Liver (tissue), 9 donors: Measurements from ENCODE around the gene TMEM255B. TPM values are rescaled to one million over a fixed set of nuclear protein-coding genes. Genes with fewer than 3 reads are reported as not detected.
A peak's percentile ranks its signal among the peaks of the same experiment; 100 is the strongest.

ENCODE experiments used
- DNase-seq: peaks from one replicate; pipeline ENCODE4 v3.0.0-alpha.2; 2017; ENCODE audit warnings: low spot score
- H3K27ac ChIP-seq, 2 donors: one replicate each; pipeline ENCODE4 v1.7.0; 2013; ENCODE audit warnings: inconsistent platforms in 2 of 2, low read length in 2 of 2, control low read depth in 1 of 2, low read depth in 1 of 2, mild to moderate bottlenecking in 1 of 2
- H3K27me3 ChIP-seq, 4 donors: one replicate each; pipeline versions ENCODE4 v1.6.1 to v1.7.0; 2013; ENCODE audit warnings: low read length in 3 of 4, inconsistent platforms in 1 of 4, mild to moderate bottlenecking in 1 of 4, moderate library complexity in 1 of 4; ENCODE audit not compliant: control insufficient read depth in 4 of 4, insufficient read depth in 4 of 4
- H3K36me3 ChIP-seq, 4 donors: one replicate each; pipeline versions ENCODE4 v1.6.1 to v1.7.0; 2013; ENCODE audit warnings: low read length in 3 of 4, mild to moderate bottlenecking in 3 of 4, low read depth in 1 of 4, moderate library complexity in 1 of 4; ENCODE audit not compliant: control insufficient read depth in 4 of 4, insufficient read depth in 3 of 4
- H3K4me1 ChIP-seq, 4 donors: one replicate each; pipeline versions ENCODE4 v1.6.1 to v1.7.0; 2013; ENCODE audit warnings: low read length in 3 of 4, mild to moderate bottlenecking in 3 of 4, moderate library complexity in 1 of 4; ENCODE audit not compliant: control insufficient read depth in 4 of 4, insufficient read depth in 4 of 4
- H3K4me3 ChIP-seq, 3 donors: one replicate each; pipeline versions ENCODE4 v1.6.1 to v1.7.0; 2013; ENCODE audit warnings: low read length in 3 of 3, control low read depth in 1 of 3, low read depth in 1 of 3, mild to moderate bottlenecking in 1 of 3
- H3K9ac ChIP-seq, 2 donors: one replicate each; pipeline ENCODE4 v1.7.0; 2013; ENCODE audit warnings: low read length in 2 of 2, mild to moderate bottlenecking in 2 of 2, moderate library complexity in 2 of 2, control low read depth in 1 of 2, low read depth in 1 of 2
- H3K9me3 ChIP-seq, 4 donors: one replicate each; pipeline versions ENCODE4 v1.6.1 to v1.7.0; 2013; ENCODE audit warnings: low read length in 3 of 4; ENCODE audit not compliant: control insufficient read depth in 4 of 4
- ATF3 ChIP-seq: IDR thresholded peaks from 2 replicates; pipeline ENCODE4 v1.6.1; 2016; ENCODE audit warnings: antibody characterized with exemption
- CTCF ChIP-seq: fragments of 150-350 bp; IDR thresholded peaks from 2 replicates; pipeline ENCODE4 v1.5.1; 2017; ENCODE audit warnings: improper control_type of control experiment, low read depth, low read length; ENCODE audit not compliant: missing input control
- EGR1 ChIP-seq, 2 donors: IDR thresholded peaks; 2 replicates each; pipeline ENCODE4 v1.6.1; 2016 to 2018; ENCODE audit warnings: antibody characterized with exemption in 2 of 2, low read depth in 2 of 2
- FOXA2 ChIP-seq: IDR thresholded peaks from 2 replicates; pipeline ENCODE4 v1.6.1; 2016; ENCODE audit warnings: antibody characterized with exemption
- GABPA ChIP-seq, 2 donors: IDR thresholded peaks in 1 of 2; conservative IDR thresholded peaks in 1 of 2; 2 replicates each; pipeline ENCODE4 v1.6.1; 2016; ENCODE audit warnings: antibody characterized with exemption in 2 of 2, mild to moderate bottlenecking in 1 of 2, moderate library complexity in 1 of 2
- HNF4A ChIP-seq, 2 donors: conservative IDR thresholded peaks; 2 replicates each; pipeline ENCODE4 v1.6.1; 2016; ENCODE audit warnings: antibody characterized with exemption in 2 of 2, mild to moderate bottlenecking in 2 of 2
- HNF4G ChIP-seq: IDR thresholded peaks from 2 replicates; pipeline ENCODE4 v1.6.1; 2016; ENCODE audit warnings: antibody characterized with exemption
- JUND ChIP-seq, 2 donors: IDR thresholded peaks; 2 replicates each; pipeline ENCODE4 v1.6.1; 2016; ENCODE audit warnings: antibody characterized with exemption in 2 of 2
- MAX ChIP-seq: IDR thresholded peaks from 2 replicates; pipeline ENCODE4 v1.6.1; 2016; ENCODE audit warnings: antibody characterized with exemption
- RAD21 ChIP-seq, 2 donors: IDR thresholded peaks; 2 replicates each; pipeline ENCODE4 v1.6.1; 2016; ENCODE audit warnings: antibody characterized with exemption in 2 of 2, mild to moderate bottlenecking in 2 of 2
- REST ChIP-seq: IDR thresholded peaks from 2 replicates; pipeline ENCODE4 v1.6.1; 2016; ENCODE audit warnings: antibody characterized with exemption, mild to moderate bottlenecking
- RXRA ChIP-seq, 2 donors: IDR thresholded peaks; 2 replicates each; pipeline ENCODE4 v1.6.1; 2017 to 2018; ENCODE audit warnings: antibody characterized with exemption in 2 of 2, mild to moderate bottlenecking in 1 of 2
- TAF1 ChIP-seq: conservative IDR thresholded peaks from 2 replicates; pipeline ENCODE4 v1.6.1; 2016; ENCODE audit warnings: antibody characterized with exemption, mild to moderate bottlenecking
- ZBTB33 ChIP-seq: IDR thresholded peaks from 2 replicates; pipeline ENCODE4 v1.6.1; 2016; ENCODE audit warnings: antibody characterized with exemption
- WGBS: extraction: QIAGEN DNeasy Blood & Tissue Kit; methylation state at CpG from one replicate; pipeline ENCODE4 v1.1.7; 2013; 5-methylcytosine and 5-hydroxymethylcytosine counted together
- polyA plus RNA-seq, 2 donors: library from polyadenylated mRNA; stranded (reverse) in 1 of 2; unstranded in 1 of 2; fragments of 200-250 nt in 1 of 2; fragments of >200 nt in 1 of 2; fragmentation: Nextera tagmentation in 1 of 2; extraction: Ambion mirVana in 1 of 2; gene quantifications; one replicate each; pipeline versions ENCODE4 v1.2.1 to v1.2.3, GENCODE V29; 2013 to 2015
- total RNA-seq, 2 donors: library from RNA; depleted of rRNA; stranded (reverse); fragments of >200 nt; gene quantifications; one replicate each; pipeline ENCODE4 v1.2.3, GENCODE V29; 2014
- donor health status: healthy.
- donor health status: healthy.
- donor health status: healthy.
- donor health status: healthy.
- donor health status: healthy.

TMEM255B gene
- total and polyA plus RNA-seq, 4 donors, result 0.37 to 8.6 (median 3.5) TPM

- WGBS, result 74% methylated on average over 33 of the region's 33 CpGs
- Histone ChIP-seq H3K4me3 (no peak overlapping the region), H3K9me3 (no peaks in the 10 kb centered on the region), H3K4me1 (peaks cover 13 to 42% (median 27%) of the 10 kb centered on the region in 4 donors), H3K36me3 (no peaks in the 10 kb centered on the region), H3K27me3 (no peaks in the 10 kb centered on the region), H3K27ac (no peak overlapping the region), H3K9ac (no peak overlapping the region)
- no peak for DNase-seq
- TF ChIP-seq ATF3, result no peak
- no peak for TF ChIP-seq TAF1
- no peak for TF ChIP-seq ZBTB33
- TF ChIP-seq RXRA (IDR thresholded peaks at IDR 0.05), result peak in 1 of 2 donors; percentile 17
- TF ChIP-seq HNF4A (conservative IDR thresholded peaks at IDR 0.05), result peak in 1 of 2 donors; percentile 51
Measured at GRCh38 chr13:113855012-113855921, 96.2 kb downstream of the TMEM255B start.

GRCh38 chr13:113855931-113856715 is 97.1 kb downstream of the TMEM255B start:
- H3K27me3 ChIP-seq, result no peaks in the 10 kb centered on the region
- peaks cover 13 to 42% (median 31%) of the 10 kb centered on the region in 4 donors for H3K4me1 ChIP-seq
- no peak overlapping the region for H3K27ac ChIP-seq
- H3K4me3 ChIP-seq, result no peak overlapping the region
- no peak for DNase-seq
- TF ChIP-seq ZBTB33, result no peak
- TF ChIP-seq ATF3, result no peak
- TF ChIP-seq GABPA (IDR thresholded peaks at IDR 0.05 in 1 of 2, conservative IDR thresholded peaks at IDR 0.05 in 1 of 2), result no peak
- TF ChIP-seq RXRA (IDR thresholded peaks at IDR 0.05), result no peak
- no peak for TF ChIP-seq FOXA2
- no peak for TF ChIP-seq EGR1 (IDR thresholded peaks at IDR 0.05; ENCODE audit: low read depth in 2 of 2)
- no peak for TF ChIP-seq CTCF
- no peak for TF ChIP-seq RAD21 (IDR thresholded peaks at IDR 0.05)
- no peak for TF ChIP-seq HNF4A (conservative IDR thresholded peaks at IDR 0.05)
- no peak for TF ChIP-seq REST
- TF ChIP-seq MAX, result no peak
- TF ChIP-seq TAF1, result no peak
- TF ChIP-seq JUND (IDR thresholded peaks at IDR 0.05), result no peak
- TF ChIP-seq HNF4G, result no peak
- H3K36me3 ChIP-seq, result no peaks in the 10 kb centered on the region
- no peak overlapping the region for H3K9ac ChIP-seq
- 86% methylated on average over 25 of the region's 25 CpGs for WGBS
- H3K9me3 ChIP-seq, result no peaks in the 10 kb centered on the region
